NCI-H1694 (cell line): ENCODE measurements around the gene PDGFC.

Experiments
- DNase-seq: peaks from one replicate; lab custom pipeline; 2025; lab: John Stamatoyannopoulos, UW

The PDGFC gene

DNA sequence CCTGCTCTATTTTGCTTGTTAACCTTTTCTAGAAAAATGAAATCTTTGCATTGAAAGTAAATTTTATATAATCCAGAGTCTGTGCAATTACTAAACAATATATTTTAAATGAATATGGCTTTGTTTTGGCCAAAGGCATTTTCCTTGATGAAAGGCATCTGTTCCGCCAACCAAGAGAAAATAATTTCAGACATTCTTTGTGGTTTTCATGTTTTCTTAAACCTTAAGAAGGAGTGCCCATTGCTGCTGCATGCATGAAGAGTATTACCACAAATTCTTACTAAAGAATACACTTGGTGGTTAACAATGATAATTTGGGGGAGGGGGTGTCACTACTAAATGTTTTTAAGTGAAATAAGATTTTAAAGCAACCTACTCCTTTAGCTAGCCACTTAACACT lies 2.7 kb upstream of the PDGFC start:
- DNase-seq, result no peak

DNA sequence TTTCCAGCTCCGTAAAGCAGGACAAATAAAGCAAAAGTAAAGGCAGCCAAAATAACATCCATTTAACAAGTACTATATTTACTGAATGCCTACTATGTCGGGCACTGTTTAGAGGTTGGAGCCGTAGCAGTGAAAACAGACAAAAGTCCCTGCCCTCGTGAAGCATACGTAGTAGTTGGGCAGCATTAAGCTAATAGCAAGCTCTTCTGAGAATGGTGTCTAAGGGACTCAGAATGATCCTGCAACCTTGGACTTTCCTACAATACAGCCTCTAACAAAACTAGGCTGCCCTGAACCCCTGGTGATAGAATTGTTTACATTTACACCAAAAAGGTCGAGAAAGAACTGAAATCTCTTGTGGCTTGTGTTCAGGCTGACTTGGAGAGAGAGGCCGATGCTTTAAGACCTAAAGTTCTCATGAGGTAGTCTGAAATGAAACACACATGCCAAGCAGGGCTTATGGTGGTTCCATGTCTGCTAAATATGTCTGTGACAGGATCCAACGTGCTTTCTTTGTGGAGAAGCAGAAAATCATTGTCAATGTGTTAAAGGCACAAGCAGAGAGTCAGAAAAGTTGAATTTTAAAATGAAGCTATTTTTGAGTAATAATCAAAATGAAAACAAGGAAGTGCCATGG lies 898 bp upstream of the PDGFC start:
- no peak for DNase-seq

DNA sequence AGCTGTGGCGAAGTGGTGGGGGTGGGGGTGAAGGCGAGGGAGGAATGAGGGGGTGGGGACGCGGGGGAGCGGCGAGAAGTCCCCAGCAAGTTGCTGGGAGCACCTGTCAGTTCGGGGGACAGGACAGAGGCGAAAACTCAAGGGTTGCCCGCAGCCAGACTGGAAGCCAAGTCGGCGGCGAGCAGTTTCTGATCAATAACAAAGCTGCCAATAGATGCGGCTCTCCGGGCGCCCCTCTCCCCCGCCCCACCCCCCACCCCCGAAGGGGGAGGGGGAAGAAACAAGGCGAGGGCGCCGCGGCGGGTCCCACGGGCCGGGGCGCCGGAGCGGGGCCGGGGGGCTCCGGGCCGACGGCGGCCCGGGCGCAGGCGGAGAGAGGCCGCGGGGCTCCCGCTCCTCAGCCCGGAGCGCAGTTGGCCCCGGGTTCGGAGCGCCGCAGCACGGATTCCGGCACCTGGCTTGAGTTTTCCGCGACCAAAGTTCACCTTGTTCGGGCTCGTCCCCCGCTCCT lies 379 bp downstream of the PDGFC start:
- DNase-seq, result no peak

DNA sequence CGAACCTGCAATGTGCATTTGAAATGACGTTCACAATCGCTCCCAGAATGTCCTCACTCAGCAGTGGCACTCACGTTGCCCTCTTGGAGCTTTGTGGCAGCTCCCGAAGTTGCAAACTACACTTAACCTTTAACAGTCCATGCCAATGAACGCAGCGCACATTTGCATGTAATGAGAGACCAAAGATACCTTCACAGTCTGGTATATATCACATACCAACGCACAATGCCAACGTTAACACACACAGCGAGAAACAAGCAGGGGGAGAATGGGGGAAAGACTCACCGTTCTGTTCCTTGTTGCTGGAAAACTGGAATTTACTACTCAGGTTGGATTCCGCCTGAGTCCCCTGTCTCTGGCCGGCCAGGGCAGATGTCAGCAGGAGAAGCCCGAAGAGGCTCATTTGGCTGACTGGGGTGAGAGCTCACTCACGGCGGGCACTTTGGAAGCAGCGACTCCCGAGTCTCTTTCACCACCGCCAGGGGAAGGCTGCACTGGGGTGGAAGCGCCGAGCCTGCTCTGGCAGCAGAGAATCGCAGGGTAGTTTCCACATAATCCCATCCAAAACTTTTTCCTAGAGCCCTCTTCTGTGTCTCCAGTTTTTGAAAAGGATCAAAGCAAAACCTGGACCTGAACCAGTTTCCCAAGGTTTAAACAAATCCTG lies 966 bp downstream of the PDGFC start:
- DNase-seq, result no peak

DNA sequence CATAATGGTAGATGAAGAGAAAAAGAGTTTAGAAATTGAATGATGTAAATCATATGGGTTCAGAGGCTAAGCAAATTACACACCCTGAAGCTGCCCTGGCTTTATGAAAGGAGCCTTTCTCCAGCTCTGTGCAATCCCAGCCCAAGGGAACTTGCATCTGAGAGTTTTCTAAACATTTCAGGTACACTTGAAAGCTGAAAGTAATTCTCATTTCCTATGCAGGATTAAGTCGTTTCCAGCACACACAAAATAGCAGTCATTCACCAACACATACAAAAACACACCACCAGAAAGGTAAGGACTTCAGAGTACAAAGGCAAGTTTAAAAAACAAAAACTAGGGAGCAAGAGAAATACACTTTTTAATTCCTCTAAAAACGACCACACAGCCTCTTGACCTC lies 1.7 kb downstream of the PDGFC start:
- no peak for DNase-seq

DNA sequence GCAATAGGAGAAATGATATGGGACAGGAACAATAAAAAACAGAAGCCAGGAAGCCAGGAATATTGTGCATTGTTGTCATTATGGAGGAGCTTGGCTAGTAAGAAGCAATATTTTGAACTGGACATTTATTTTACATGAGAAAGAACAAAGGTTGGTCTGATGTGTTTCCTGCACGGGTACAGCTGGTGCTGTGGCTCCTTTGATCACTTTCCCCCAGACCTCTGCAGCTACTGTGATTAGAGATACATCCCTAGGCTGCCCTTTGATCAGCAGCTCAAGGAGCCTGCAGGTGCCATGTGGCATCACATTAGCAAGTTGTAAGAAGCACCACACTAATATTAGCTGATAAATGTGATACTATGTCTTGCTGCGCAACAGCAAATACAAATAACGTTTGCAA lies 2.5 kb downstream of the PDGFC start:
- no peak for DNase-seq

DNA sequence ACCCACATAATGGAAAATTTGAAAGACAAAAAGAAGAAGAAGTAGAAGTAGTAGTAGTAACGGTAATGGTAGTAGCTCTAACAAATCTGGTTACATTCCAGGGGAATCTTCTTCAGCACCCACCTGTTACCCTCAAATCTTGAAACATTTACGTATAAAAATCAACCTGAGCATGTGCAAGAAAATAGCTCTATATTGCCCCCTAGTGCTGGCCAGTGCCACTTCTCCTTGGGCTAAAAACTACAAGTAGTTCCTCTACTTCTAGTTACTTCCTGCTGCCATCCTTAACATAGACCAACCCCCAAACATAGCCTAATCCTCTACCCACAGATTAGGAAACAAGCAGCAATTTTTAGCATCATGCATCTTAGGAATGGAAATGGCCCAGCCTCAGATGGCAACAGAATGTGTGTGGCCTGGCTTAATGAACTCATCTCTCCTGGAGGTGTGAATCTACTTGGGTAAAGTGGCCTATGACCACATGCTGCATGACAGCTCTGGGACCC lies 3.1 kb downstream of the PDGFC start:
- peak; percentile 36 for DNase-seq

DNA sequence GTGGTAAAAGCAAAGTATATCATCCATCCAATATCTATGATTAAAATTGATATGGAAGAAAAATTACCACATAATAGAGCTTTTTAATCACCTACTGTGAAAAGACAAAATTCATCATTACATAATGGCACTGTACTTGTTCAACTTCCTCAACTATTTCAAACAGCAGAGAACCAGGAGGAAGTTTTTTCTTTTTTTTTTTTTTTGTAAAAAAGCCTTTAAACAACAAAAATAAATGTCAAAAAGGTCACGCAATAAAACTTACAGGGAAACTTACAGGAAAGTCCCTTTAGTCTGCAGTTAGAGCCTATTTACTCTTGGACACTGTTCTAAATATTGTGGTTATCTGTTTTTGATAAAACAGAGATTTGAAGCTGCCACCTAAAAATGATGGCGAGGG lies 4.8 kb downstream of the PDGFC start:
- DNase-seq, result no peak

DNA sequence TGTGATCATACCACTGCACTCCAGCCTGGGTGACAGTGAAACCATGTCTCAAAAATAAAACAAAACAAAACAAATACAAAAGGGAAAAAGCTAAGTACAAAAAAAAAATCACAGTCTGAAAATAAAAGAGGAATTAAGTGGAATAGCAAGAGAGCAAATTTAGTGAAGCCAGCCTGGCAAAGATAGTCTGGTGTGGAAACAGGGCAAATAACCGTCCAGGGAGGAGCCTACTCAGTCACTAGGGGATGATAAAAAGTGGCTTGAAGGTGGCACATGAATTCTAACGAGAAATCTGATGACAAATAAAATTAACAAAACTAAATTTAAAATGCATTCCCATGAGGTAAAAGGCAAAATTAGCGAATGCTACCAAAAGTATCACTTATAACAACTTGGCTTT lies 8.2 kb downstream of the PDGFC start:
- DNase-seq, result no peak

DNA sequence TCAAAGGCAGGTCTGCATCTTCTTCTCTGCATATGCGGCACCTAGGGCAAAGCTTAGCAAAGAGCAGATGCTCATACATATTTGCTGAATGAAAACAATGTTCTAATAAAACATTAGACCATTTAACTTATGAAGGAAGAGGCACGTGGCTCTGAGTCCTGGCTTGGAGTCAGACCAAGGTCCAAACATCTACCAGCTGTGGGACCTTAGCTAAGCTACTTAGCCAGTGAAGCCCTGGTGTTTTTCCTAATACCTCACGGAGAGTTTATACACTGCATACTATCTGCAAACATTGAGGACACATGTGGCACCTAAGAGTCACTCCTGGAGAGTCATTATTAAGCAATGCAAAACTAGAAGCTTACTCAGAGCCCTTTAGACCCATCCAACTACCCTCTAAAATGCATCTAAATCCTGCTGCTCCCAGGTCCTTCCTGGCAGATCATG lies 9.0 kb downstream of the PDGFC start:
- no peak for DNase-seq

DNA sequence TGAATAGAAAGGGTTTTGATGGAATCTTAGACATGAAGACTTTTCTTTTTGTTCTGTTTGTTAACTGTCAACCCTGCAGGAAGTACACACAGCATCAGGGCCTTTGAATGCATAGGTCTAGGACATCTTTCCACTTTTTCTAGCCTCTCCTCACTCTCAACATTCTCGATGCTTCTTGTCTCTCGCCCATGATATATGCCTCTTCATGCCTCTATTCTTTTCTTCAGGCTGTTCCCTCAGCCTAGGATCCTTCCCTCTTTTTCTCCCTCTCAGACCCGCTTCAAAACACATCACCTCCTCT lies 9.6 kb downstream of the PDGFC start:
- no peak for DNase-seq

DNA sequence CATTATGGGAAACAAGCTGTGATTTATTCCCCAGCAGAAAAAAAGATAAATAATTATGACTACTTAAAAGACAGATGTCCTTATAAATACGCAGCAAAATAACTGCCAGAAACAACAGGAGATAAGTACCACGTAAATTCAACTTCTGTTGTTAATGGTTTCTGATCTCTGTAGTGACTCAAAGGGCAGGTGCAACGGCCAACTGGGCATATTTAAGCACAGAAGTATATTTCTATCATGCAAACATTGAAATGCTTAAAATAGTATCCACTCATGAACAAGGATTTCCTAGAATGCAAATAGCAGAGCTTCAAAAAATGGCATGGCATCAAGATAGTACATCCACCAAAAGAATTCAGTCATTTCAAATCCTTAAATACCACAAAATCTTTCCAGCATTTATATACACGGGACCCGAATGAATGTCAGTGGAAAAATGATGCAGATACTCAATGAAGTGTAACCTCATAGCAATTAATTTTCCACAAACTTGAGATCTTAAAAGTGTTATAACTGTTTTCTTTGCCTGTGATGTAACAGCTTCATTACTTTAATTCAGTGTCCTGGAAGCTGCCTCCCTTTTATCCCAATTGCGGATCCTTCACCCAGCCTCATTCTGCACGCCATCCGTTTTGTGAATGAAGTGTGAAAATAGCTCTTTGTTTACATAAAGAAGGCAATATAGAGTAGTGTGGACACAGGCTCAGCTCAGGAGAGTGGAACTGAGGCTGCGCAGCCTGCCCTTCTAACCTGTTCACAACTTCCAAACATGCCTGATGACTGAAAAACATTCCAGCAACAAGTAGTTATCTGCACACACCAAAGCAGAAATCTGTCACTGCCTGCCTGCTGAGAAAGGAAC lies 10.2 kb downstream of the PDGFC start:
- DNase-seq, result no peak

DNA sequence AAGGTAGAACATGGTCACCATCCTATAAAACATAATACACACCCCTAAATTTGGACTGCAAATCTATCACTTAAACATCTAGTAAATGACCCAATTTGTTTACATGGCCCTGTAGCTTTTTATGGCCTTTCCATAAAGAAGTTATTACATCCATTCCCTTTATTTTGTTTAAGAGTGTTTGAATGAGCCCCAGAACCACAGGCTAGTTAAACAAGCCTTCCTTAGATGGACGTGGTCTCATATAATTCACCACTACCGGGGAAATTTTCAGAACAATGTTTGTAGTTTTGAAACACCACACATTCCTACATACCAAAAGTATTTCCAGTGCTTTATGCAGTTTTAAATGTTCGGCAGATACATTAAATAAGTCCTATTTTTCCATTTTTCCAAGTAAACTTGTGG lies 12.3 kb downstream of the PDGFC start:
- DNase-seq, result no peak

DNA sequence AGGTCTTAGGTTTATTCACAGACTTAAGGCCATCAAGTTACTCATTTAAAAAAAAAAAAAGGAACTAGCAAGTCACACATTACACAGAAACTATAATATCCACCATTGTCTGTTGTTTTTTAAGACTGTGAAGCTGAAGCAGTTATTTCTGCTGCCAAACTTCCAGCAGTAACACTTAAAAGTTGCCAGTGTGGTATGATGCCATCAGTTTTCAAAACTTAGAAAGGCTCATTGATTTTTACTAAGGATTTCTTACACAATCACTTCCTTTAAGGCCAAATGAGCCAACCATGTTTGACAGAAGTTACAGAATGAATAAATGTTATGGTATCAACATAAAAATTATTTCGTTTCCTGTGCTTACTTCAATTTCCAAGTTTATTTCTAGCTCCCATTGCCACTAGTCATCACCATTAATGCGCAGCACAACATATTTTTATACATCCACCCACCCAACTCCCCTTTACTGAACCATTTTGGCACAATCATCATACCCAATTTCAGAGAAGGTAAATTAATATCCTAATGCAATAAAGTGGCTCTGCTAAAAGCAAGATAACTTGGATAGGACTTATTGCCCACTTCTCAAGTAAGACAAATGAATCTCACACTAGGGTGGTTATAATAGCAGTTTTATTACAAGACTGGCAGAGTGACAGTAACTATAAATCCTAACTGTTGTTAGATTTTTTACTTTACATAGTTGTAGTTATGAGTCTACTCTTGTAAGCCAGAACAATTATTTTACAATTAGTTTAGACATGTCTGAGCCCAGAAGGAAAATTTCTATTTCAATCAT lies 13.1 kb downstream of the PDGFC start:
- DNase-seq, result no peak

DNA sequence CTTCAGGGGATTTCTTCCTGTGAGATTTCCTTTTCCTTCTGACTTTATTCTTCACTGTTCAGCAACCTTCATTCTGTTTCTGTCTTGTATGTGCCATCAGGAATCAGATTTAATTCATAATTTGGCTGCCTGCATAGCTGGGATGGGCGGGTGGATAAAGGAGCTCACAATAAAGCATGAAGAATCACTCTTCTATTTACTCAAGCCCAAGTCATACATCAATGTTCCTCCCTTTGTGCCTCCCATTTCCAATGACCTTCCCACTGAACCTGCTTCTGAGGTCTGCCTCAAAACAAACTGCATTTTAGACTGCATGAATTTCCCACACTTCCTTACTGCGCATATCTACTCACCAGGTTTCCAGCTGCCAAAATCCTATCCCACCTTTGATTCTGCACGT lies 14.0 kb downstream of the PDGFC start:
- DNase-seq, result no peak

DNA sequence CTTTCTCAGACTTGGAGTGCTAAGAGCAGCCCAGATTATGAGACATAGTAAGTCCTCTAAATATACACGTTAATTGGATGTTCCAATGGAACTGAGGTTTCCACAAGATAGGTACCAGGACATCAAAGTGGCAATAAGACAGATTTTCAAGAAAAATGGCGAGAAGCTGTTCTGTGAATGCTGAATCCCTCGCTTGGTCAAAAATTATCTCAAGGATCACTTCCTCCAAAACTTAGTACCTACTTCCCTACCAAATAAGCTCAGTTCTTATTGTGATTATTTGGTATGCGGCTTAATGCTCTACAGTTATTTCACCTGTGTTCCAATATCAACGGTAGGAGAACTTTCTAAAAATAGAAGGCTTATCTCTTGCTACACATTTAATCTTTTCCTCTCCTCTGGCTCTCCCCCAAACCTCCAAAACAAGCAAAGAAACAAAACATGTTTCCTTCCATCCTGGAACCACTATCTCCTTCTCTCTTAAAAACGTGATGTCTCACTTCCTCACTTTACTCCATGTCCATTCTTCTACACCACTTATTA lies 14.7 kb downstream of the PDGFC start:
- DNase-seq, result no peak

DNA sequence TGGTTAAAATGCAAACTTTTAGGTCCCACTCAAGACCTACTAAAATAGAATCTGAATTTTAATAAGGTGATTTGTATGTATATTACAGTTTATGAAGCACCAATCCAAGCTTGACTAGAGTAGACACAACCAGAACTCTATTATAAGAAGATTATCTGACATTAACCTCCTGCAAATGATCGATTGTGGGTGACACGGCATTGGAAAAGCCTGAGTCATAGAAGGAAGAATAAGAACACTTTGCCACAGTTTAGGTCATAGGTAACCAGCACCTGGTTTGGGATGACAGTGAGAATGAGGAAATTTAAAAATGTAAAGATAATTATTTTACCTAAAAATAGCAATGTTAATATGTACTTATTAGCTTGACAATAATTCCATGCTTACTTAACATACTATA lies 15.2 kb downstream of the PDGFC start:
- no peak for DNase-seq

DNA sequence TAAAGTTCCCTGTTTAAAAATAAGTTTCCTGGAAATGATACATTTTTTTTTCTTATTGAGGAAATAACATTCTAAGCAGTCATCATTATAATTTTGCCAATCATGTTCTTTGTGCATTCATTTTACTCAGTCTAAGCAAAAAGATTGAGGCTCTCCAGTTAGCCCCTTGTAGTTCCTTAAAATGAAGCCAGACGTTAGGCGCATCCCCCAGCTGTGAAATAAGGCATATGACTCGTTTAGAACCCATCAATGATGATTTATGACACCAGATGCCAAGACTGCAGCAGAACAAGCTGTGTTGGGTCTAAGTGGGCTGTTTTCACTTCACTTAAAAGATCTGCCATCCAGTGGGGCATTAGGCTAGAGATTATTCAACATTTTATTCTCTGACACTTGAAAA lies 17.0 kb downstream of the PDGFC start:
- DNase-seq, result no peak

DNA sequence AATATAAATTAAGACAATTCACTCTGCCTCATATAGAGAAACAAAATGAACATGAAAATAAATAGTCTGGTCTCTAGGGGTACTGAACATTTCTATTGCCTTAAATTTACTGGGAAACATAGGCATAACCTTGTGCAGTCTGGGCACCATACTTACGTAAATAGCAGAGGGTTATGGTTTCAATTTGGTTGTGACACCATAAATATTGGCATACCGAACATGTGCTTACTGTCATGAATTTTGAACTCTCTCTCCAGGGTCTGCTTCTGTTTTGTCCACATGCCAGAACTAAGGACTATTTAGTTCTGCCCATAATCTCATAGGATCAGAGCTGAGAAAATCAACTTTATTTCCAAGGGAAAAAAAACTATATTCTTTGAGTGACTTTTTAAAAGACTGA lies 17.6 kb downstream of the PDGFC start:
- no peak for DNase-seq

DNA sequence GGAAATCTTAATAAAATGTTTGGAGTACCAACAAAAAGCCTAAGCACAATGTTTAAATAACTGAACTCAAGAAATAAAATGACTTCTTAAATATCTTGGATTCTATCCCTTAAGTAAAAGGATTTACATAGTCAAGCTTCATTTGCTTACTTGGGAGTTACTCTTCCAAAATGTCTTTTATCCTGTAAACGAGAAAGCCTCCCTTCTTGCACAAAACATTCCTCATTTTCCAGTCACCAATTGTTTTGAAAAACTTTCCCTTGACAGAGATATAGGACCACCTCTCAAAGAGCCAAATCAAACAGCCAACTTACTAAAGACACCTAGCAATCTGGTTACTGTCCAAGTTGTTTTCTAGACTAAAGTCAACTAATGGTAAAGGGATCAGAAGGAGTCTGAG lies 18.6 kb downstream of the PDGFC start:
- no peak for DNase-seq

DNA sequence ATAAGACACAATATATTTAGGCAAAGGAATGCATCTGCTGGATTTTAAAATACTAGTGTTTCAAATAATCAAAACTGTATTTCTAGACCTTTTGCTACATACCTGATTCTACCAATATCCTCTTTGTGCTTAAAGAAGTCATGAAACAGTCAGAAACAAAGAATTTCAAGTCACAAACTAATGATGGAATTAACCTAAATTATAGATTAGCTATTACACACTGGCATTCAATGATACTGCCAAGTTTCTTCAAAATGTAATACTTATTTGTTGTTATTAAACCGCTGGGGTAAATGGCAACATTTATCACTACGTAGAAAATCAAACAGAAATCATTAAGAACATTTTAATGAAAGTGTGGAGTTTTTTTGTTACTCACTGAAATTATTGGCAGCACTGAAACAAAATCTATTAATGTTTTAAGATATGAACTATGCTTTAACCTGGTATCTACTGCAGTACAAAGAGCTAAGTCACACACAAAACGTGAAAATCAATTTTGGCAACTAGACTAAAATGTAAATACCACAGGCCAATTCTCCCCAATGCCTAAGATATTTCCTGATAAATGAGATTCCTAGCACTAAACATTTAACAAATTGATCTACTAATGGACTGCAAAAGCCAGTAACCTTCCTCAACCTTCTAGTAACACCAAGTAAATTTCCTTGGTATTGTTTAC lies 19.4 kb downstream of the PDGFC start:
- no peak for DNase-seq
